HG03039 (cell line): ENCODE results near the gene TRHDE.
"Not testable (repeated sequence)": the region's sequence is repeated elsewhere in the genome, so short reads cannot be mapped to it uniquely, and the experiment has no call there.

ENCODE experiments used
- ATAC-seq: cut with Tn5 transposase; IDR thresholded peaks from one replicate; pipeline ENCODE4 v1.9.1; 2021; ENCODE audit warnings: mild to moderate bottlenecking, moderate library complexity; ENCODE audit not compliant: unreplicated experiment

Gene TRHDE

GRCh38 chr12:72610854-72611358 is 338.7 kb downstream of the TRHDE start:
- no peak for ATAC-seq

GRCh38 chr12:72612171-72612570 is 340.0 kb downstream of the TRHDE start:
- no peak for ATAC-seq

- ATAC-seq: no peak
Observed at GRCh38 chr12:72618764-72619163, 346.6 kb downstream of the TRHDE start.

- ATAC-seq: no peak
Observed at GRCh38 chr12:72622556-72622955, 350.4 kb downstream of the TRHDE start.

- ATAC-seq: no peak
Observed at GRCh38 chr12:72631926-72632685, 359.9 kb downstream of the TRHDE start.

- no peak for ATAC-seq
Observed at GRCh38 chr12:72642706-72643105, 370.5 kb downstream of the TRHDE start.

GRCh38 chr12:72647139-72647538 is 375.0 kb downstream of the TRHDE start:
- no peak for ATAC-seq

DNA sequence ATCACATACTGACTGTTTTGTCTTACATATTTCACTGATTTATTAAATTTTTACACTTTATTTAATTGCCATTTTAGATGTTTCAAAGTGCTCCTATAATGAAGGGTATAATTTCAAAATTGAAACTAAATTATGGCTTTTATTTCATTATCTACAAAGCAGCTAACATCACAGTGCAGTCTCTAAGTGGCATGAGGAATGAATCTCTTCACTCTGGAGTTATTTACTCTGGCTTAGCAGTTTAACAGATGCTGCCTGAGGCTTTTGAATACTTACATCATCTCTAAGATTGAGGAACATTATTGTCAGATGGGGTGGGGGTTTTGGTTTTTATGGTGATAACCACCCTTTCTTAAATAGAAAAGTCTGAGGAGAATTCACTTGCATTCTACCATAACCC is 386.4 kb downstream of the TRHDE start:
- ATAC-seq: no peak

DNA sequence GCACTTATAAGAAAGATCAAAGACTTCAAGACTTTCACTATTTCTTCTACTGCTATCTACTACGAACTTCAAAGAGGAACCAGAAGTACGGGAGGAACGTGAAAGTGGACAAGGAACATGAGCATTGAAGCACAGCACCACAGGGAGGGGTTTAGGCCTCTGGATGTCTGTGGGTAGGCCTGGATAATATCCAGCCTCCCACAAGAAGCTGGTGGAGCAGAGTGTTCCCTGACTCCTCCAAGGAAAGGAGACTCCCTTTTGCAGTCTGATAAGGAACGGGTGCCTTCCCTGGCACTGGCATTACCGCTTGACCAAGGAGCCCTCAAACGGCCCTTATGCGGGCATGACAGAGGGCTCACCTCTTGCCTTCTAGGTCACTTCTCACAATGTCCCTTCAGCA is 388.0 kb downstream of the TRHDE start:
- not testable (repeated sequence) for ATAC-seq

GRCh38 chr12:72673853-72674252 is 401.7 kb downstream of the TRHDE start:
- no peak for ATAC-seq

DNA sequence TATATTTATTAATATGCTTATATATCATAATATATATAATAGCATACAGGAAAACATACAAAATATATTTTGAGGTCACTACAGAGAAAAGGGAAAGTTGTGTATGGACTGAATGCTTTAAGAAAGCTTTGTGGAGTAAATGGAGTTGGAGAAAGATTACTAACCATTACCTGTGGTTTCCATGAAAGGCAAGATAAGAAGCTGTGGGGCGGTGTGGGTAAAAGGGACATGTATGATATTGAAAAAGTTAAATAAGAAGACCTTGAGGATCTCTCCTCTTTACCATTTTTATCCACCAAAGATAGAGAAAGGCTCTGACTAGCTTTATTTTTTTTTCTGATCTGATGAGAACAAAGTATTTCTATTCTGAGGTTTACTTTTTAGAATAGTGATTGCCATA is 404.4 kb downstream of the TRHDE start:
- ATAC-seq: no peak

DNA sequence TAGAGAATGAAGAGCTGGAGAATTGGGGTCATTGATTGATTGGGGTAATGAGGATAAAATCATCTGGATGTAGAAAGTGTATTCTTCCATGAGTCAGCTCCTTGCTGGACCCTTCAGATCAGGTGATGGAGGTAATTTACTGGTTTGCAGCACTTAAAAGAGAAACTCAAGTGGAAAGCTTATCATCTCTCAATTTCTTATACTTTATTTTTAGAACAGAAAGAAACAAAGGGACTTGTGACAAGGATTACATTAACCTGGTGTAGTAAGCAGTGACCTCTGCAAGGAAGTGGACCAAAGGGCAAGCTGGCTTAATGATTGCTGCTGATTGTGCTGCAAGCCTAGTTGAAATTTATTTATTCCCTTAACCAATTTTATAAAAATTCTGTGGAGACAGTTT is 405.0 kb downstream of the TRHDE start:
- ATAC-seq: no peak

- no peak for ATAC-seq
Observed at GRCh38 chr12:72677846-72678245, 405.7 kb downstream of the TRHDE start.

DNA sequence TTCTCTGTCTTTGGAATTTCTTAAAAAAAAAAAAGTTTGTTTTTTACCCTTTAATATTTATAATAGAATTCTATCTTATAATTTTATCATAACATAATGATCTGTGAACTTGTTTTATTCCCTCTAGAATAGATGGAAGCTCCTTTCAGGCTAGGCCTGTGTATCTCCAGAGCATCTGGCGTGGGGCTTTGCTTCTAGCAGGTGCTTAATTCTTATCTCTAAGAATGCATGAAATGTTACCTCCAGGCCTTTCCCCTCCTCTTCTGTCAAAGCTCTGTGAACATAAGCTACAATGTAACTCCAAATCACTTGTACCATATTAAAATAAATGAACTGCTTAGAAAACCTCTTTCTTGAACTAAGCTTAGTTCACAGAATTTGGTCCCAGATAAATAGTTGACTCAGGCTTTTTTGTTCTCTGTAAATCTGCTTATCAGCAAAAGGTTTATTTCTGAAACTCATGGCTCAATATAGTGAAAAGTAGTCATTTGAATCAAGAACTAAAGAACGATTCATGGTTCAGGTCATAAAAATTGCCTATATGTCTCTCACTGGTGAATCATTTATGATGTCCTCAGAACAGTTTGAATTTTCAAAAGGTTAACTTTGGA is 407.1 kb downstream of the TRHDE start:
- ATAC-seq: no peak

DNA sequence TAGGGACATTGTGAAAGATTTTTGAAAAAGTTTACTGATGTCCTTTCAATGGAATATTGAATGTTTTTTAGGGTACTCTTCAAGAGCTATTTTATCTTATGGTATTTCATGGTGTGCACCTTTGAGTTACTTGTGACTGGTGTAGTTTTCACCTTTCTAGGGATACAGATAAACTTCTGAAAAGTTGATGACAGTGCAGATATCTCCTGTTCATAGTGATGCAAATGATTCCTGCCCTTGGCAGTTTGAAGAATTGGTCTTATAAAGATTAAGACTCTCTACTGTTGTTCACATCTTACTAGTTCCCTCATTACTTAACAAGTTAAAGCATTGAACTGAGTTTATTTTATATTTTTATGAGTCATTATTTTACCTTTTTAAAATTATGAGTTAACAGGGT is 408.9 kb downstream of the TRHDE start:
- no peak for ATAC-seq

- ATAC-seq: no peak
Observed at GRCh38 chr12:72684491-72684890, 412.3 kb downstream of the TRHDE start.

DNA sequence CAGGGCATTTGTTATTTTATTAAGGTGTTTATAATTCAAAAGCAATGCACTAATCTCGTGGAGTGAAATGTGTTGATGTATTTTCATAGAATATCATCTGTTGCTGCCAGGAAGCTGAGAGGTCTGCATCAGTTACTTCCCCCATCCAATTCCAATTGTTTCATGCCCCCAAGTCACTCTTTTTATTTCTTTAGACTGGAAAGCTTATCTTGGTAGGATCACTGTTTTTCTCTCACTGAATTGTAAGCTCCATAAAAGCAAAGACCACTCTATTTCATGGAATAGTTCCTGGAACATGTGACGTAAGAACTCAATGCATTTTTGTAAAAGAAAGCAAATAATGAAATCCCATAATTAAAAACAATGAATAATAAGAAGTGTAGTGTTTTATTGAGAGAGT is 420.2 kb downstream of the TRHDE start:
- no peak for ATAC-seq

DNA sequence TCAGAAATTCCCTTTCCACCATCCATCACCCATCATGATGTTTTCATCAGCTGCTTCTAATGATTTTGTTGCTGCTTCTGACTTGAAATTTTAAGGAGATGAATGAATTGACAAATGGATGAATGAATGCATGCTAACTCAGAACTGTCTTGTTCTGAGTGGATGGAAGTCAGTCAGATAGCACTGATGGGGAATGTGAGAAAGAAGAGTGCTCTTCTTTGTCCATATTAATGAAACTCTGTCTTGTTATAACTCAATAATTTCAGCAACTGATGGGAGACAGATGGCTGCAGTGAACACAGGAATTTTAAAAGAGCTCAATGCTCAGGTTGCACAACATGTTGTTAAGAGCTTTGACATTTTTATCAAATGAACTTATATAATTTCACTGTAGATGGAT is 422.0 kb downstream of the TRHDE start:
- no peak for ATAC-seq

- ATAC-seq: no peak
Observed at GRCh38 chr12:72699362-72699761, 427.2 kb downstream of the TRHDE start.

GRCh38 chr12:72712025-72712424 is 439.9 kb downstream of the TRHDE start:
- not testable (repeated sequence) for ATAC-seq

DNA sequence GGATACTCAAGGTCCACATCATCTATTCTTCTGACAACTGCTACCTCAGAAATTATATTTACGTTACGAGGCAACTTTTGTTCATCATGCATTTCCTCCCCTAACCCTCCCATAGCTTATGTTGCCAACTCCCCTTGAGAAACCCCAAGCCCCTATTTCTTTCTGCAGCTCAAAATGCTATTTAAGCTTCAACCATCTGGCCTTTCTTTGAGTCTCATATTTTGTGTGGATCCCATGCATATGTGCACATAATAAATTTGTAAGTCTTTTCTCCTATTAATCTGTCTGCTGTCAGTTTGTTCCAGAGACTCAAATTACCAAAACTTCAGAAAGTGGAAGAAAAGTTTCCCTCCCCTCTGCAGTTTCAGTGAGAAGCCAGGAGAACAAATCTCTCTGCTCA is 444.1 kb downstream of the TRHDE start:
- no peak for ATAC-seq

DNA sequence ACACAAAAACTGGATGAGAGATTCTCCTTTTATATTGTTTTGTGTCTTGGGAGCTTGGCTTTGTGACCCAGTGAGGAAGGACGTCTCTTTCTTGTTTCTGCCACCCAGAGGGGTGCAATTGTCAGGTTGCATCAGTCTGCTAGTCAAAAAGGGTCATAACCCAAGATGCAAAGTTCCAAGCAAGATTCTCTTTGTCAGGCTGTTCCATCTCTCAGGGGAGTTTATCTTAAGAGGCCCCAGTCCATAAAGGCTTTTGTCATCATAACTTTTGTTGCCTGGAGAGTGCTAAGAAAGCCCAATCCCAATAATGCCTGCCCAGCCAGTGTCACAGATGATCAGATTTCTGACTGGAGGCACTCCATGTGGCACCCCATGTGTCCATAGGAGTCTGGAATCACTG is 444.9 kb downstream of the TRHDE start:
- ATAC-seq: no peak
